Skeletal muscle tissue (tissue), 4 donors: ENCODE results near the gene CMSS1. TPM values are rescaled to one million over a fixed set of nuclear protein-coding genes. Genes with fewer than 3 reads are reported as not detected.

Experiments
- H3K27ac ChIP-seq: one replicate; pipeline ENCODE4 v1.7.0; 2013; ENCODE audit warnings: mild to moderate bottlenecking, low read depth, low read length, inconsistent platforms
- H3K27me3 ChIP-seq, 3 donors: one replicate each; pipeline ENCODE4 v1.7.0; 2013; ENCODE audit warnings: low read length in 3 of 3; ENCODE audit not compliant: control insufficient read depth in 3 of 3, insufficient read depth in 3 of 3
- H3K36me3 ChIP-seq, 3 donors: one replicate each; pipeline ENCODE4 v1.7.0; 2013; ENCODE audit warnings: low read length in 3 of 3; ENCODE audit not compliant: control insufficient read depth in 3 of 3, insufficient read depth in 3 of 3
- H3K4me1 ChIP-seq, 3 donors: one replicate each; pipeline ENCODE4 v1.7.0; 2013; ENCODE audit warnings: low read length in 3 of 3, mild to moderate bottlenecking in 3 of 3; ENCODE audit not compliant: control insufficient read depth in 3 of 3, insufficient read depth in 3 of 3
- H3K4me3 ChIP-seq, 3 donors: one replicate each; pipeline ENCODE4 v1.7.0; 2013; ENCODE audit warnings: low read length in 3 of 3
- H3K9ac ChIP-seq, 3 donors: one replicate each; pipeline ENCODE4 v1.7.0; 2013; ENCODE audit warnings: low read length in 3 of 3, mild to moderate bottlenecking in 3 of 3, moderate library complexity in 2 of 3, low read depth in 1 of 3
- H3K9me3 ChIP-seq, 3 donors: one replicate each; pipeline ENCODE4 v1.7.0; 2013; ENCODE audit warnings: low read length in 3 of 3; ENCODE audit not compliant: control insufficient read depth in 3 of 3
- total RNA-seq: library from RNA; depleted of rRNA; stranded (reverse); fragments of >200 nt; gene quantifications from one replicate; pipeline ENCODE4 v1.2.3, GENCODE V29; 2014
- donor health status: Osteomylitis.

Gene CMSS1
- total RNA-seq, 1 donor from 2014 or later = 8.4 TPM

DNA sequence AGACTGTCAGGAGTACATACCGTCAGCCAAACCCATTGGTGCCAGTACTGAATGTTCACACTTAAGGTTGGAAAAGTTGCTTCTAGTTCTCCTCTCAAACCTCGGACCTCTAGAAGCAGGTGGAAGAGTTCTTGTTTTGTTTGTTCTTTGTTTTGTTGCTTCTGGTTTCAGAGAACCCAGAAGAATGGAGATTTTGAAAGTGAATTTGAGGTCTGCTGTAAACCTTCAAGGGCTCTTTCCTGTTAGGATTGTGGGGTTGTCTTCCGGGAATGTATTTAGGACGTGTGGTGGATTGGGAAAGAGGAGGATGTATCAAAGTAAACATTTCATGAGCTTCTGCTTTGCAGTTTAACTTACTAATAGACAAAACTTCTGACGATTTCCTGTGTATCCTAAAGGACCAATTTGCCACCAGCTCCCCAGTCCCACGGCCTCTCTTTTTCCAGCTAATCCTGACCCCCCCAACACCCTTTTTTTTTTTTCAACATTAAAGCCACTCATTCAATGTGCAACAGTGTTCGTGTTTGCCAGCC is 246.3 kb downstream of the CMSS1 start:
- H3K27me3 ChIP-seq = no peaks in the 10 kb centered on the region
- peaks cover 9 to 19% (median 11%) of the 10 kb centered on the region in 3 donors for H3K4me1 ChIP-seq
- peak overlapping the region; percentile 4 for H3K27ac ChIP-seq
- no peaks in the 10 kb centered on the region for H3K9me3 ChIP-seq
- no peak overlapping the region for H3K4me3 ChIP-seq
- no peak overlapping the region for H3K9ac ChIP-seq
- no peaks in the 10 kb centered on the region for H3K36me3 ChIP-seq

DNA sequence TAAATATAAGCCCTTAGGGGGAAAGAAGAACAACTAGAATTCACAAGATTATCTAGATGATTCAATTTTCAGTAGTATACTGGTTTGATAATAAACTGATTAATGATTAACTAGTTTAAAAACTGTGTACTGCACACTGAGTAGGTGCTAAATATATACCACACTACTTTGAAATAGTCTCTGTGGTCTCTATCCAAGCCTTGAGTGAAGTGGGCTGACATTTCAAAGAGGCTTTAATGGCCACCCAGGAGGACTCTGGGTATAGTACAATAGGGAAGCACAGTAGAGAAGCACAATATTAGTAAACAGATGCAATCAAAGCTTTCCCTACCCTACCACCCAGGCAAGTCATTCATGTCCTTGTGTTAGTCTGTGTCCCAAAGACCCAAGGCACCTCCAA is 249.9 kb downstream of the CMSS1 start:
- Histone ChIP-seq H3K9ac (no peak overlapping the region), H3K4me3 (no peak overlapping the region), H3K4me1 (peaks cover 9 to 34% (median 29%) of the 10 kb centered on the region in 3 donors), H3K27ac (no peak overlapping the region), H3K27me3 (no peaks in the 10 kb centered on the region), H3K9me3 (no peaks in the 10 kb centered on the region), H3K36me3 (no peaks in the 10 kb centered on the region)

DNA sequence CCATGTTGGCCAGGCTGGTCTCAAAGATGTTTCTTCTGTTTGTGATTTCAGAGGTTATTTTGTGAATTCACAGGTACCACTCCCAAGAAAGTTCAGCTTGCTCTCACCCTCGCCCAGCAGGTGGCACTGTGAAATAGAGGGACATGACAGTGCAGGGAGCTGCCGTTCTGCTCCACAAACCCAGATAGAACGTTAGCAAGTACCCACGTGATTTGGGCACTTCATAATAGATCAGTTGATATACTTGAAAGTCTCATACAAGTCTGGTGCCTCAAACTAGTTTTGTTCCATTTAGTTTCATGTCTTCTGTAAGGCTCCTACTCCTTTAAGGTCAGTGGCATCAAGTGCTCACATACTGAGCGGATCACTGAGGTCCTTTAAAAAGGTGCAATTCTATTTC is 251.2 kb downstream of the CMSS1 start:
- Histone ChIP-seq H3K27me3 (no peaks in the 10 kb centered on the region), H3K9ac (no peak overlapping the region), H3K9me3 (no peaks in the 10 kb centered on the region), H3K27ac (peak overlapping the region; percentile 59), H3K4me3 (no peak overlapping the region), H3K36me3 (peaks cover 0 to under 1% (median 0%) of the 10 kb centered on the region in 3 donors), H3K4me1 (peaks cover 10 to 36% (median 35%) of the 10 kb centered on the region in 3 donors)

DNA sequence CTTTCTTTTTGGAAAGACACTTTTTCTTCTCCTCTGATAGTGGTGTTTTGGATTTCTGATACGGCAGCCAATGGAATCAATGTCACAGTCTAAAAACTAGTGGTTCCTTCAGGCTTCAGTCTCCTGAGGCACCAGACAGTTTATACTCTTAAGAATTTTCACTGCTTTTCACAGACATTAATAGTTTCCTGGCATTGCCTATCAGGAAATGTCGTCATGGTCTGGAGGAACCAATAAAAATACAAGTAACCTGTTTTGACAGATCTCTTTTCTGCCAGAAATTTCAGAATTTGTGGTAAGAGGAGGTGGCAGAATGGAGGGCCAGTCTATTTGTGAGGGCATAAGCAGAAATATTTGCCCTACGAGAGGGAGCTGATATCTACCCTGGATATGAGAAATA is 251.8 kb downstream of the CMSS1 start:
- H3K36me3 ChIP-seq = peaks cover 0 to 3% (median 0%) of the 10 kb centered on the region in 3 donors
- peak overlapping the region; percentile 59 for H3K27ac ChIP-seq
- no peak overlapping the region for H3K4me3 ChIP-seq
- H3K9me3 ChIP-seq = no peaks in the 10 kb centered on the region
- H3K4me1 ChIP-seq = peaks cover 14 to 40% (median 39%) of the 10 kb centered on the region in 3 donors
- no peak overlapping the region for H3K9ac ChIP-seq
- no peaks in the 10 kb centered on the region for H3K27me3 ChIP-seq

GRCh38 chr3:100072326-100073048 is 254.8 kb downstream of the CMSS1 start:
- no peak overlapping the region for H3K9ac ChIP-seq
- no peaks in the 10 kb centered on the region for H3K9me3 ChIP-seq
- H3K4me1 ChIP-seq = peaks cover 27 to 52% (median 48%) of the 10 kb centered on the region in 3 donors
- H3K36me3 ChIP-seq = peaks cover 0 to 5% (median 0%) of the 10 kb centered on the region in 3 donors
- no peaks in the 10 kb centered on the region for H3K27me3 ChIP-seq
- H3K4me3 ChIP-seq = no peak overlapping the region
- no peak overlapping the region for H3K27ac ChIP-seq

- Histone ChIP-seq H3K27ac (peak overlapping the region; percentile 64), H3K4me3 (no peak overlapping the region), H3K4me1 (peaks cover 24 to 50% (median 45%) of the 10 kb centered on the region in 3 donors), H3K9ac (no peak overlapping the region), H3K9me3 (no peaks in the 10 kb centered on the region), H3K27me3 (no peaks in the 10 kb centered on the region), H3K36me3 (peaks cover 0 to 5% (median 0%) of the 10 kb centered on the region in 3 donors)
These were observed 255.5 kb downstream of the CMSS1 start for GRCh38 chr3:100073049-100073713.

DNA sequence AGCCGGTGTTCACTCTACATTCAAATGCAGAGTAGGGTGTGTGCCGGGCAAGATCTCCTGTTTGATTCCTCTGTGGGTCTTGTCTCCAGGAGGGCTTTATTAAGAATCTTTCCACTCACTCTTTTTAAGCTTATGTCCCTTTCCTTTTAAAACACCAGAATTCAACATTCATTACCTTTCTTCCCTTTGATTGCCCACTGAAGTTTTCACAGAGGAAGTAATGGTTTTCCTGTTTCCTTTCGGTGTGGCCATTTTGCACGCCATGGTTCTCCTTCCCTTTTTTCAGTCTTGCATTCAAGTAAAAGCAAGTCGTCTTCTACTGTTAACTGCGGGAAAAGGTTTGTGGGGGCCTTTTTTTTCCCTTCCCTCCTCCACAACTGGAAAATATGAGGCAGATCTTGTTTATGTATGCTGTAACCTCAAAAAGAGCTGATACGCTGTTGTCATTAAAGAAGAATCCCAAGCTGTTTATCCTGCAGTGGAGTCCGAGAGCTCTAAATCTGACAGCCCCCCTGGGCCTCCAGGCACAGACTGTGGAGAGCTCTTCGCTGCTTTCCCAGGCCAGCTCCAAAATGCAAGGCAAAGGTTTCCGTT is 256.1 kb downstream of the CMSS1 start:
- peak overlapping the region in 1 of 3 donors; percentile 39 for H3K4me3 ChIP-seq
- H3K27me3 ChIP-seq = no peaks in the 10 kb centered on the region
- no peaks in the 10 kb centered on the region for H3K9me3 ChIP-seq
- H3K9ac ChIP-seq = no peak overlapping the region
- H3K36me3 ChIP-seq = peaks cover 0 to 5% (median 0%) of the 10 kb centered on the region in 3 donors
- peak overlapping the region; percentile 64 for H3K27ac ChIP-seq
- H3K4me1 ChIP-seq = peaks cover 24 to 48% (median 41%) of the 10 kb centered on the region in 3 donors

DNA sequence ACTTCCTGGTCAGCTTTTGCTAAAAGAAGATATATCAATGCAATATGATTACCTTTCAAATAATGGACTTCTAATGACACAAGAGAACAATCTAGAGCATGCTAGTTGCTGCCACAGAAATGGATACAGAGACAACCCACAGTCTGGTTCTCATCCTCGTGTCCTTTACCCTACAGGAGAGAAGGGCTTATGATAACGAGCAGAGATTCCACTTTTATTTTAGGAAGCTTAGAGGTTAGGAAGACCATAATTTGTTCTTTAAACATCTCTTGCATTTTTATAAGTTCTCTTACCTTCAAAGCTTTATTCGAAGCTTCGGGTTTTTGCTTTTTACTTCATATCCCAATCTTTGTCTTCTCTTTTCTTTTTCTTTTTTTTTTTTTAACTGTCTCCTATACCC is 257.5 kb downstream of the CMSS1 start:
- no peaks in the 10 kb centered on the region for H3K27me3 ChIP-seq
- H3K27ac ChIP-seq = no peak overlapping the region
- H3K9ac ChIP-seq = no peak overlapping the region
- no peaks in the 10 kb centered on the region for H3K9me3 ChIP-seq
- peaks cover 24 to 40% (median 38%) of the 10 kb centered on the region in 3 donors for H3K4me1 ChIP-seq
- peaks cover 0 to 5% (median 0%) of the 10 kb centered on the region in 3 donors for H3K36me3 ChIP-seq
- H3K4me3 ChIP-seq = no peak overlapping the region

DNA sequence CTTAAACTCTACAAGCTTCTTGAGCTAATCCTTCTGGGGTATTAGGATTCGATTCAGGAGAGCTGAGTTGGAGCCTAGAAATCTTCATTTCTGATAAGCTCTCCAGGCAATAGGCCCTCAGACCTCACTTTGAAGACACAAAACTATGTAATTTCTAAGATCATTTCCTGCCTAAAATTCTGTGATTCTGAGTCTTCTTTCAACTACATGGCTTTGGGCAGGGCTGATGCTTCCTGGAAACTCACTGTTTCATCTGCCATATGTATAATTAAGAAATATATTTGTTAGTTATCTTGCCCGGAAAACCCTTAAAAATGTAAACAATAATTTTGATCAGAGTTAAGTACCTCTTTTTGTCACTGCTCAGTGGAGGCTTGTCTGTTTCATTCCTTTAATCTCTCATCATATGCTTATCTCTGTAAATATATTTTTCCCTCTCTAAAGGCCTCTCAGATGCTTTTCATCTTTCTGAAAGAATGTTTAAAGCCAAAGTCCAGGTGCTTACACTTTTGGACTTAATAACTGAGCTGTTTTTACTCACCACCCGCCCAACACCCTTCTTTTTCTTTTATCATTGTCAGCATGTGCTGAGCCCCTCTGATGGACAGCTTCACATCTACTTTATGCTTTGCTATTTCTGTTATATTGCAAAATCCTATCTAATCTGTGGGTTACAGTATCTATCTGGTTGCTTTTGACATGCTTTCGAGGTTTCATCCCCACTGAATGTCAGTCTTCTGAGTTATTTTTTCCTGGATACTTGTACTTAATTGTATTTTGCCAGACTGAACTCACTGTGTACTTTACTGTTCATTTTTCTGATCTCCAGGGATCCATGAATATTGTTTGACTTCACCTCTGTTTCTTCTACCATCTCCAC is 258.4 kb downstream of the CMSS1 start:
- Histone ChIP-seq H3K4me1 (peaks cover 24 to 42% (median 36%) of the 10 kb centered on the region in 3 donors), H3K9ac (peak overlapping the region in 1 of 3 donors; percentile 34), H3K9me3 (no peaks in the 10 kb centered on the region), H3K36me3 (peaks cover 0 to 5% (median 0%) of the 10 kb centered on the region in 3 donors), H3K27me3 (no peaks in the 10 kb centered on the region), H3K4me3 (no peak overlapping the region), H3K27ac (peak overlapping the region; percentile 54)
